ENCODE results near the gene C17orf50.

C17orf50 gene

DNA sequence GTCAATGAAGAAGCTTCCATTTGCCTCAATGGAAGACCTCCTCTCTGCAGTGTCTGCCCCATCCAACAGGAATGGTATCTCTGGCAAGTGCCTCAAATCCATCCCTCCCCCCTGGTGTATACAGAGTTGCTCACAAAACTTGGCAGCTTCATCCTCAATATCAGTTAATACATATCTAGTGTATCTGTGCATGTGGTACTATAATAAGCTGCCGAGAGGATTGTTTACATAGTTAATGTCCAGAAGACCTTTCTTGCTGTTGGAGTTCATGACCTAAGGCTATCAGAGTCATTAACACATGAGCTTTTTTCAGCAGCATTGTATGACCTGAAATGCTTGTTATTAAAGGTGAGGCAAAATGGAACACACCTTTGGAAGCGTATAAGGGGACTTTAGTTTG, 43.2 kb upstream of the C17orf50 start:
- H3K4me3 ChIP-seq (ENCODE audit: low read length) = no peak overlapping the region
- TF ChIP-seq, protein P1, sequence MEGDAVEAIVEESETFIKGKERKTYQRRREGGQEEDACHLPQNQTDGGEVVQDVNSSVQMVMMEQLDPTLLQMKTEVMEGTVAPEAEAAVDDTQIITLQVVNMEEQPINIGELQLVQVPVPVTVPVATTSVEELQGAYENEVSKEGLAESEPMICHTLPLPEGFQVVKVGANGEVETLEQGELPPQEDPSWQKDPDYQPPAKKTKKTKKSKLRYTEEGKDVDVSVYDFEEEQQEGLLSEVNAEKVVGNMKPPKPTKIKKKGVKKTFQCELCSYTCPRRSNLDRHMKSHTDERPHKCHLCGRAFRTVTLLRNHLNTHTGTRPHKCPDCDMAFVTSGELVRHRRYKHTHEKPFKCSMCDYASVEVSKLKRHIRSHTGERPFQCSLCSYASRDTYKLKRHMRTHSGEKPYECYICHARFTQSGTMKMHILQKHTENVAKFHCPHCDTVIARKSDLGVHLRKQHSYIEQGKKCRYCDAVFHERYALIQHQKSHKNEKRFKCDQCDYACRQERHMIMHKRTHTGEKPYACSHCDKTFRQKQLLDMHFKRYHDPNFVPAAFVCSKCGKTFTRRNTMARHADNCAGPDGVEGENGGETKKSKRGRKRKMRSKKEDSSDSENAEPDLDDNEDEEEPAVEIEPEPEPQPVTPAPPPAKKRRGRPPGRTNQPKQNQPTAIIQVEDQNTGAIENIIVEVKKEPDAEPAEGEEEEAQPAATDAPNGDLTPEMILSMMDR (IDR thresholded peaks at IDR 0.05; ENCODE audit: insufficient read depth, low read depth, low read length, missing control alignments) = no peak
- no peak for DNase-seq (ENCODE audit: low read depth)

DNA sequence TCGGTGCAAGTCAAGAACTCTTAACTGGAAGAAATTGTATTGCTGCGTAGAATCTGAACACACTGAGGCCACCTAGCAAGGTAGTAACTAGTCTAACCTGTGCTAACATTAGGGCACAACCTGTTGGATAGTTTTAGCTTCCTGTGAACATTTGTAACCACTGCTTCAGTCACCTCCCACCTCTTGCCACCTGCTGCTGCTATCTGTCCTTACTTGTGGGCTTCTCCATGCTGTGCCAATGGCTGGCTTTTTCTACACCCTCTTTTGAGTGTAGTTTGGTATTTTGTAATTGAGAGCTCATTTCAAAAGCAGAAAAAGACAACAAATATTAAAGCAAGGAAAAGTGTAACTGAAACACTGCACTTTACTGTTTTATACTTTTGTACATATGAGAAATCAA, 37.0 kb upstream of the C17orf50 start:
- no peak overlapping the region for H3K4me3 ChIP-seq (ENCODE audit: low read length)
- no peak for DNase-seq (ENCODE audit: low read depth)
- TF ChIP-seq, protein P1 (IDR thresholded peaks at IDR 0.05; ENCODE audit: insufficient read depth, low read depth, low read length, missing control alignments) = no peak

DNA sequence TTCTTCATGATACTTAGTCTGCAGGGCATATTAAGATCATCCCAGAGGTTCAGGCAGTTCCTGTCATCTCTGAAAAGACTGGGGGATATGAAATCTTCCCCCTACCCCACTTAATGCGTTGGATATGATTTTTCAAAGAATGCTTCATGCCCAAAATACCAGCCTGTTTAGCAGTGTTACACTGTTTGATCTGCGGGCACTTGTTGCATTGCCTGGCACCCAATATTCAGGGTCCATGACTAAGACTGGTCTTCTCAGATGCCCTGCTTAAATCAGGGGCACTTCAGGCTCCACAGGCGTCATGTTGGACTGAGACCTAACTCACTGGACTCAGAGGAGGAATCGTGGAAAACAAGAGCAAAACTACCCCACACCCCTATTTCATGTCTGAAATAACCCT, 35.6 kb upstream of the C17orf50 start:
- H3K4me3 ChIP-seq (ENCODE audit: low read length) = no peak overlapping the region

DNA sequence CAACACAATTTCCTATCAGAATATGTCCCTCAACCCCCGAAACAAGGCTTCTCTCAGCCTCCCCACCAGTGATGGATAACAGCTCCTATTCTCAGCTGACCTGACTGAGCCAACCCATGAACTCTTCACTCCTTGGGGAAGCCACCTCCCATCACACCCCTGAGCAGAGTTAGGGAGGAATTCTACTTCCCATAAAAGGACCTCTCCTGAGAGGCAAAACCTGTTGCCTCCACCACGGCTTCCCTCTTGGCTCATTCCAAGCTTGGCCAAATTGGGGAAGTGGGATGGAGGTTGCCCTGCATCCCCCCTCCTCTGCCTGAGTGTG, 34.9 kb upstream of the C17orf50 start:
- H3K4me3 ChIP-seq (ENCODE audit: low read length) = no peak overlapping the region
- TF ChIP-seq, protein P1 (IDR thresholded peaks at IDR 0.05; ENCODE audit: insufficient read depth, low read depth, low read length, missing control alignments) = no peak
- no peak for DNase-seq (ENCODE audit: low read depth)

More for the DNA sequence above, 35.6 kb upstream of the C17orf50 start:
- no peak for DNase-seq (ENCODE audit: low read depth)
- TF ChIP-seq, protein P1 (IDR thresholded peaks at IDR 0.05; ENCODE audit: insufficient read depth, low read depth, low read length, missing control alignments) = no peak

DNA sequence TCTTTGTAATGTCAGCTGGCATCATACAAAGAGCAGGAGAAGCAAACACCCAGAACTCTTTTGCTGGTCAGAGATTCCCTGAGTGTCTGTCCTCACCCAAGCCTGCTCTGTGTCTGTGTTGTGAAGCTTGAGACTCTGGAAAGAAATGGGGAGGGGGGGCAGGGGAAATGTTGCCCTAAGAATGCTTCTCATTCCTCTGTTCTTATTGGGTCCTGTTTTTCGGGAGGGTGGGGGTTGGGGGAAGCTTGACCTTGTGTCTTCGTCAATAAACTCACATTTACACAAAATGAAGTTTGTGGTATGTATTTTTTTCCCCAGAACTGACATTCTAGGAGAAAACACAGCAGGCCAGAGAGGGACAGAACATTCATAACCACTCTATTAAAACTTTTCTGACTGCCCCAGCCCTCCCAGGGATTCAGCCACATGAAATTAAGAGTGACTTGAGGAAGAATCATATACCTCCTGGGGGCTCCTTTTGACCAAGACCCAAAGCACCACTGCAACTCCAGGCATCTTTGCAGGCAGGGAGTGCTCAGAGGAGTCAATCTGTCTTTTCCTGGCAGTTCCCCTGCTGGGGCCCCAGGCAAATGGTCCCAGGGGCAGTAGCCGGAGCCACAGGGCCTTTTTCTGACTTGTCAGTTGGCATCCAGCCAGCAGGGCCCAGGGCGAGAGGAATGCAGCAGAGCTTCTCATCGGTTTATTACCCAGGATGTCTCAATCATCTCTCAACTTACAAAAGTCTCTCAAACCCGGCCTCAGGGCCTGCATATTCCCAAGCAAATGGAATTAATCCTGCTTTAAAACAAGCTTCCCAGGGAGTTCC, 34.3 kb upstream of the C17orf50 start:
- peak; percentile 76 for DNase-seq (ENCODE audit: low read depth)
- H3K4me3 ChIP-seq (ENCODE audit: low read length) = no peak overlapping the region
- TF ChIP-seq, protein P1 (IDR thresholded peaks at IDR 0.05; ENCODE audit: insufficient read depth, low read depth, low read length, missing control alignments) = no peak

DNA sequence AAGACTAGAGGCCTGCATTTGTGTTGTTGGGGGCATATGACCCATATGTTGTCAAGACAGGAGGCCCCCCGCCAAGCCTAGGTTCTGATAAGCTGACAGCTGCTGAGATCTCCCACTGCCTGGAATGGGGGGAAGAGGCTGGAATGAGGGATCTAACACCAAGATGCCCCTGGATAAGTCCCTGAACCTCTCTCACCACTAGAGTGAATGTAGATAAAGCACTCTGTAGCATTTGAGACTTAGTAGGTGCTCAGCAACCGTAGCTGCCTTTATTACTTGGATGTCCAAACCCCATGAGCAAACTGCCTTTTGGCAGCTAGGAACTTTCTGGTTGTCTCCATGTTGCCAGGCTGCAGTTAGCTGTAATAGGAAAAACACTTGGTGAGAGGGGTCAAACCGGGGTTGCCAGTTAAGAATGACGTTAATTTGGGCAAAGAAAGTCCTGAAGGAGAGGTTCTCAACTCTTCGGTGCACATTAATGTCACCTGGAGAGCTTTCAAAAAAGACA, 33.7 kb upstream of the C17orf50 start:
- DNase-seq (ENCODE audit: low read depth) = no peak
- TF ChIP-seq, protein P1 (IDR thresholded peaks at IDR 0.05; ENCODE audit: insufficient read depth, low read depth, low read length, missing control alignments) = no peak
- H3K4me3 ChIP-seq (ENCODE audit: low read length) = no peak overlapping the region

DNA sequence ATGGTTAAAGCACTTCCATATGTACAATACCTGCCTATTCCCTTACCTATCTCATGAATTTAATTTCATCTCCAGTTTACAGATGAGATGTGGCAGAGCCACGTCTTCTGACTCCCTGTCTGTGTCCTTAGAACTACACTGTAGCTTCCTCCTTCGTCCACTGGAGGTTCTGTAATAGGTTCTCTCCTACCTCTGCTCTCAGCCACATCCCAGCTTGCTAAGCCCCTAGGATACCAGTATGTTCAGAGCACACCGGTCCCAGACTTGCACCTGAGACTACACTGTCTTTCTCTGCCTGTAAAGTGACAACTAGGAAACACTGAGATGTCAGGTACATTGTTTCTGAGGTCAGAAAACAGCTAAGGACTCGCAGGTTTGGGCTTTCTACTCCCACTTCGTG, 33.1 kb upstream of the C17orf50 start:
- TF ChIP-seq, protein P1 (IDR thresholded peaks at IDR 0.05; ENCODE audit: insufficient read depth, low read depth, low read length, missing control alignments) = no peak
- no peak overlapping the region for H3K4me3 ChIP-seq (ENCODE audit: low read length)
- no peak for DNase-seq (ENCODE audit: low read depth)
